Central memory CD8-positive, alpha-beta T cell (primary cell): ENCODE measurements around the gene CNIH2.
"Not testable (repeated sequence)": the region's sequence is repeated elsewhere in the genome, so short reads cannot be mapped to it uniquely, and the experiment has no call there.

ENCODE experiments used
- ATAC-seq: fragments of 150-1000 bp; cut with Tn5 transposase; replicated peaks from 2 replicates; pipeline ENCODE4 v1.10.0; 2022; ENCODE audit warnings: mild to moderate bottlenecking, moderate FRiP score, moderate number of reproducible peaks; ENCODE audit not compliant: poor library complexity, severe bottlenecking; ENCODE audit errors: extremely low read depth
- DNase-seq, 2 donors: peaks; one replicate each; pipeline ENCODE4 v3.0.0; 2021; ENCODE audit warnings: low spot score in 2 of 2
- H3K27ac Mint-ChIP-seq: one replicate; pipeline ENCODE4 v1.8.0; 2022; ENCODE audit warnings: low read depth, mild to moderate bottlenecking, moderate library complexity, mixed read lengths
- H3K27me3 Mint-ChIP-seq: one replicate; pipeline ENCODE4 v1.8.0; 2022; ENCODE audit warnings: mixed read lengths
- H3K36me3 Mint-ChIP-seq: one replicate; pipeline ENCODE4 v1.8.0; 2022; ENCODE audit warnings: mild to moderate bottlenecking, moderate library complexity, mixed read lengths; ENCODE audit not compliant: insufficient read depth
- H3K4me1 Mint-ChIP-seq: one replicate; pipeline ENCODE4 v1.8.0; 2022; ENCODE audit warnings: mixed read lengths
- H3K4me3 Mint-ChIP-seq: one replicate; pipeline ENCODE4 v1.8.0; 2022; ENCODE audit warnings: mild to moderate bottlenecking, moderate library complexity, mixed read lengths
- H3K9me3 Mint-ChIP-seq: one replicate; pipeline ENCODE4 v1.8.0; 2022; ENCODE audit warnings: mixed read lengths

Gene CNIH2

GRCh38 chr11:66271816-66272215, 6.2 kb upstream of the CNIH2 start:
- Mint-ChIP-seq H3K4me3 (peak overlapping the region; percentile 62), H3K36me3 (peaks cover 58% of the 10 kb centered on the region), H3K9me3 (no peaks in the 10 kb centered on the region), H3K27me3 (no peaks in the 10 kb centered on the region), H3K4me1 (peaks cover 74% of the 10 kb centered on the region), H3K27ac (peak overlapping the region; percentile 87)
- DNase-seq (no peak), ATAC-seq (no peak)

GRCh38 chr11:66272596-66272995, 5.4 kb upstream of the CNIH2 start:
- Mint-ChIP-seq H3K36me3 (peaks cover 60% of the 10 kb centered on the region), H3K27ac (peak overlapping the region; percentile 87), H3K27me3 (no peaks in the 10 kb centered on the region), H3K4me1 (peaks cover 71% of the 10 kb centered on the region), H3K9me3 (no peaks in the 10 kb centered on the region), H3K4me3 (peak overlapping the region; percentile 62)
- ATAC-seq, result peak; percentile 48
- peak in 1 of 2 donors; percentile 52 for DNase-seq

- peaks cover 48% of the 10 kb centered on the region for H3K36me3 Mint-ChIP-seq
- peak overlapping the region; percentile 83 for H3K27ac Mint-ChIP-seq
- DNase-seq (no peak), ATAC-seq (no peak)
- H3K4me3 Mint-ChIP-seq, result peak overlapping the region; percentile 62
- H3K27me3 Mint-ChIP-seq, result no peaks in the 10 kb centered on the region
- H3K9me3 Mint-ChIP-seq, result no peaks in the 10 kb centered on the region
- peaks cover 69% of the 10 kb centered on the region for H3K4me1 Mint-ChIP-seq
These were observed 3.8 kb upstream of the CNIH2 start for GRCh38 chr11:66274219-66274618.

- peaks cover 66% of the 10 kb centered on the region for H3K4me1 Mint-ChIP-seq
- no peak for DNase-seq
- H3K36me3 Mint-ChIP-seq, result peaks cover 46% of the 10 kb centered on the region
- H3K27me3 Mint-ChIP-seq, result no peaks in the 10 kb centered on the region
- no peak for ATAC-seq
- H3K27ac Mint-ChIP-seq, result no peak overlapping the region
- no peaks in the 10 kb centered on the region for H3K9me3 Mint-ChIP-seq
- no peak overlapping the region for H3K4me3 Mint-ChIP-seq
These were observed 2.6 kb upstream of the CNIH2 start for GRCh38 chr11:66275396-66275795.

GRCh38 chr11:66275984-66276612, 1.9 kb upstream of the CNIH2 start:
- Mint-ChIP-seq H3K36me3 (peaks cover 48% of the 10 kb centered on the region), H3K9me3 (no peaks in the 10 kb centered on the region), H3K27me3 (no peaks in the 10 kb centered on the region), H3K4me3 (no peak overlapping the region), H3K4me1 (peaks cover 64% of the 10 kb centered on the region), H3K27ac (no peak overlapping the region)
- ATAC-seq, result no peak
- no peak for DNase-seq

GRCh38 chr11:66276619-66277018, 1.4 kb upstream of the CNIH2 start:
- not testable (repeated sequence) for H3K4me3 Mint-ChIP-seq, H3K27ac Mint-ChIP-seq, DNase-seq, H3K27me3 Mint-ChIP-seq, H3K9me3 Mint-ChIP-seq, ATAC-seq
- Mint-ChIP-seq H3K4me1 (peaks cover 67% of the 10 kb centered on the region), H3K36me3 (peaks cover 48% of the 10 kb centered on the region)

GRCh38 chr11:66277064-66277463, 911 bp upstream of the CNIH2 start:
- H3K36me3 Mint-ChIP-seq, result peaks cover 44% of the 10 kb centered on the region
- not testable (repeated sequence) for H3K27me3 Mint-ChIP-seq

GRCh38 chr11:66278363-66279091, 552 bp downstream of the CNIH2 start:
- Mint-ChIP-seq H3K27ac (peak overlapping the region; percentile 82), H3K36me3 (peaks cover 45% of the 10 kb centered on the region), H3K4me1 (peaks cover 65% of the 10 kb centered on the region), H3K27me3 (no peaks in the 10 kb centered on the region), H3K4me3 (peak overlapping the region; percentile 76), H3K9me3 (no peaks in the 10 kb centered on the region)
- no peak for ATAC-seq
- no peak for DNase-seq

More at GRCh38 chr11:66277064-66277463, 911 bp upstream of the CNIH2 start:
- H3K4me1 Mint-ChIP-seq, result peaks cover 67% of the 10 kb centered on the region
- H3K9me3 Mint-ChIP-seq, DNase-seq, H3K27ac Mint-ChIP-seq, ATAC-seq: not testable (repeated sequence)
- peak overlapping the region; percentile 46 for H3K4me3 Mint-ChIP-seq

- H3K27me3 Mint-ChIP-seq, result no peaks in the 10 kb centered on the region
- peaks cover 46% of the 10 kb centered on the region for H3K36me3 Mint-ChIP-seq
- H3K9me3 Mint-ChIP-seq, result no peaks in the 10 kb centered on the region
- ATAC-seq, result no peak
- peaks cover 58% of the 10 kb centered on the region for H3K4me1 Mint-ChIP-seq
- no peak for DNase-seq
- H3K4me3 Mint-ChIP-seq, result peak overlapping the region; percentile 76
- H3K27ac Mint-ChIP-seq, result peak overlapping the region; percentile 82
These were observed 1.2 kb downstream of the CNIH2 start for GRCh38 chr11:66279092-66279734.

- Mint-ChIP-seq H3K4me3 (no peak overlapping the region), H3K4me1 (peaks cover 51% of the 10 kb centered on the region), H3K27ac (no peak overlapping the region), H3K36me3 (peaks cover 40% of the 10 kb centered on the region), H3K27me3 (no peaks in the 10 kb centered on the region), H3K9me3 (no peaks in the 10 kb centered on the region)
- ATAC-seq (no peak), DNase-seq (no peak)
These were observed 2.5 kb downstream of the CNIH2 start for GRCh38 chr11:66280428-66280827.

- H3K4me3 Mint-ChIP-seq, result peak overlapping the region; percentile 33
These were observed 3.0 kb downstream of the CNIH2 start for GRCh38 chr11:66281001-66281400.

GRCh38 chr11:66281776-66282467, 3.9 kb downstream of the CNIH2 start:
- Mint-ChIP-seq H3K4me1 (peaks cover 43% of the 10 kb centered on the region), H3K36me3 (peaks cover 28% of the 10 kb centered on the region), H3K4me3 (peak overlapping the region; percentile 67), H3K27me3 (no peaks in the 10 kb centered on the region), H3K9me3 (no peaks in the 10 kb centered on the region), H3K27ac (peak overlapping the region; percentile 93)
- DNase-seq, result no peak
- ATAC-seq, result no peak

More at GRCh38 chr11:66281001-66281400, 3.0 kb downstream of the CNIH2 start:
- ATAC-seq (no peak), DNase-seq (no peak)
- H3K36me3 Mint-ChIP-seq, result peaks cover 34% of the 10 kb centered on the region
- peak overlapping the region; percentile 93 for H3K27ac Mint-ChIP-seq
- no peaks in the 10 kb centered on the region for H3K9me3 Mint-ChIP-seq
- peaks cover 51% of the 10 kb centered on the region for H3K4me1 Mint-ChIP-seq
- no peaks in the 10 kb centered on the region for H3K27me3 Mint-ChIP-seq
